Measurements from ENCODE around the gene NPAS3.

The NPAS3 gene

DNA sequence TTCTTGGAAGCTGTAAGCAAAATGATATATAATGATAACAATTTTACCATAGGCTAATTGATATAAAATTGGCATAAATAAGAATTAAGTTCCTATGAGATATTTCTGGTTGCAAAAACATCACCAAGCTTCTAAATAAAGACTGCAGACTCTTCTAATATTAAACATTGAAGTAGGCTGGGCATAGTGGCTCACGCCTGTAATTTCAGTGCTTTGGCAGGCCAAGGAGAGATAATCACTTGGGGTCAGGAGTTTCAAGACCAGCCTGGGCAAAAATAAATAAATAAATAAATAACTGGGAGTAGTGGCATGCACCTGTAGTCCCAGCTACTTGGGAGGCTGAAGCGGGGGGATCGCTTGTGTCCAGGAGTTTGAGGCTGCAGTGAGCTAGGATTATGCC is 71.8 kb downstream of the NPAS3 start:
- Histone ChIP-seq H3K4me3 (ENCODE audit: low read depth, low read length) (no peak overlapping the region), H3K27me3 (replicated peaks) (no peaks in the 10 kb centered on the region), H3K27ac (no peak overlapping the region), H3K36me3 (replicated peaks) (no peaks in the 10 kb centered on the region)
- TF ChIP-seq, protein P1, sequence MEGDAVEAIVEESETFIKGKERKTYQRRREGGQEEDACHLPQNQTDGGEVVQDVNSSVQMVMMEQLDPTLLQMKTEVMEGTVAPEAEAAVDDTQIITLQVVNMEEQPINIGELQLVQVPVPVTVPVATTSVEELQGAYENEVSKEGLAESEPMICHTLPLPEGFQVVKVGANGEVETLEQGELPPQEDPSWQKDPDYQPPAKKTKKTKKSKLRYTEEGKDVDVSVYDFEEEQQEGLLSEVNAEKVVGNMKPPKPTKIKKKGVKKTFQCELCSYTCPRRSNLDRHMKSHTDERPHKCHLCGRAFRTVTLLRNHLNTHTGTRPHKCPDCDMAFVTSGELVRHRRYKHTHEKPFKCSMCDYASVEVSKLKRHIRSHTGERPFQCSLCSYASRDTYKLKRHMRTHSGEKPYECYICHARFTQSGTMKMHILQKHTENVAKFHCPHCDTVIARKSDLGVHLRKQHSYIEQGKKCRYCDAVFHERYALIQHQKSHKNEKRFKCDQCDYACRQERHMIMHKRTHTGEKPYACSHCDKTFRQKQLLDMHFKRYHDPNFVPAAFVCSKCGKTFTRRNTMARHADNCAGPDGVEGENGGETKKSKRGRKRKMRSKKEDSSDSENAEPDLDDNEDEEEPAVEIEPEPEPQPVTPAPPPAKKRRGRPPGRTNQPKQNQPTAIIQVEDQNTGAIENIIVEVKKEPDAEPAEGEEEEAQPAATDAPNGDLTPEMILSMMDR (IDR thresholded peaks at IDR 0.05; ENCODE audit: low read depth, low read length, missing control alignments) = no peak
- no peak for DNase-seq
- in situ Hi-C loops (cut with HindIII; ENCODE audit: low pct_ligation_motif_present, low sequenced_read_pairs) = no loop called here

DNA sequence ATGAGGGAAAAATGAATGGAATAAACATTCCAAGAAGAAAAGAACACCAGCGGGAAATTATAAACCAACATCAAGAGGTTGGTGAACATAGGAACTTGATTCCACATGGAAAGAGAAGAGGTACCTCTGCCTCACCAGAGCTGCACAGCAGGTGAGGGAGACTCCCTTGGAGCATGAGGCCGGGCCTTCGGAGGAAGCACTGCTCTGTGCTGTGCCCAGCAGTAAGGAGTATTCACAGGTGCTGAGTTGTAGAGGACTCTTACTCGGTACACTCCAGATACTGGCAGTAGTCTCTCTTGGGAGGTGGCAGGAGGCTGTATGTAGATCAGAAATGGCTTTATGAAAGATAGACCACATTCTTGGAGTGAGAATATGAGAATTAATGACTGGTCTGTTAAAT is 76.0 kb downstream of the NPAS3 start:
- DNase-seq = no peak
- TF ChIP-seq, protein P1 (IDR thresholded peaks at IDR 0.05; ENCODE audit: low read depth, low read length, missing control alignments) = no peak
- Histone ChIP-seq H3K27me3 (replicated peaks) (no peaks in the 10 kb centered on the region), H3K36me3 (replicated peaks) (no peaks in the 10 kb centered on the region), H3K27ac (no peak overlapping the region), H3K4me3 (ENCODE audit: low read depth, low read length) (no peak overlapping the region)
- in situ Hi-C loops (cut with HindIII; ENCODE audit: low pct_ligation_motif_present, low sequenced_read_pairs) = no loop called here

DNA sequence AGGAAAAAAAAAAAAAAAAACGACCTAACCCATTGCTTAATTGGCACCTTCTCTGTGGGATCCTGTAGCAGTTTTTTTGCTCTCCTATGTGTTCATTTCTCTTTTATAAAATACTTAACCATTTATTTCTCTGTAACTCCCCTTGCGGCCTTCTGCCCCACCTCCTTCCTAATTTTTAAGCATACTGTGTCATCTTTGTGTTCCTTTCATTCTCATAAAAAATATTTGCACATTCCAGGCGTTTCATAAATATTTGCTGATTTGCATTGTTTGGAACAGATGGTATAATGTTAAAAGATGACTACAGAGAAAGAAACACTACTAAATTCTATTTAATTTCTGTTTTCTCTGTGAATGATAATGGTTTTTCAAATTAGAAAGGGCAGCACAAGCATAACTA is 77.9 kb downstream of the NPAS3 start:
- Histone ChIP-seq H3K36me3 (replicated peaks) (no peaks in the 10 kb centered on the region), H3K27me3 (replicated peaks) (no peaks in the 10 kb centered on the region), H3K27ac (no peak overlapping the region), H3K4me3 (ENCODE audit: low read depth, low read length) (no peak overlapping the region)
- TF ChIP-seq, protein P1 (IDR thresholded peaks at IDR 0.05; ENCODE audit: low read depth, low read length, missing control alignments) = no peak
- in situ Hi-C loops (cut with HindIII; ENCODE audit: low pct_ligation_motif_present, low sequenced_read_pairs) = no loop called here
- DNase-seq = no peak

DNA sequence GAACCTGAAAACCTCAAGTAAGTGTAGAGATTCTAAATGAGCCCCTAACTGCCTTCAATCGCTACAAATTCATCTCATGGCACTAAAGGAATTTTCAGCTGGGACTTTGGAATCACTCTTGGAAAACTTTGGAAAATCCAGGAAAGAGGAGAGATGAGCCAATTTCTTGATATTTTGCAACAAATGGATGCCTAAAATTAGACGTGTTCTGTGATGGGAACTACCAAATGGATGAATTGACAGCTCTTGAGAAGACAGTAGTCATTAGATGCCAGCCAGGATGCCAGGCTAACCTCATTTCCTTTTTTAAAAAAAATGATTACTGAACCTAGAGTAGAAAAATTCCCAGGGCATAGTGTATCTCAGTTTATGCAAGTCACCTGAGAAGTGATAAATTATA is 78.3 kb downstream of the NPAS3 start:
- H3K36me3 ChIP-seq (replicated peaks) = no peaks in the 10 kb centered on the region
- TF ChIP-seq, protein P1 (IDR thresholded peaks at IDR 0.05; ENCODE audit: low read depth, low read length, missing control alignments) = no peak
- in situ Hi-C loops (cut with HindIII; ENCODE audit: low pct_ligation_motif_present, low sequenced_read_pairs) = no loop called here
- DNase-seq = no peak
- no peak overlapping the region for H3K4me3 ChIP-seq (ENCODE audit: low read depth, low read length)
- H3K27ac ChIP-seq = no peak overlapping the region
- H3K27me3 ChIP-seq (replicated peaks) = no peaks in the 10 kb centered on the region

DNA sequence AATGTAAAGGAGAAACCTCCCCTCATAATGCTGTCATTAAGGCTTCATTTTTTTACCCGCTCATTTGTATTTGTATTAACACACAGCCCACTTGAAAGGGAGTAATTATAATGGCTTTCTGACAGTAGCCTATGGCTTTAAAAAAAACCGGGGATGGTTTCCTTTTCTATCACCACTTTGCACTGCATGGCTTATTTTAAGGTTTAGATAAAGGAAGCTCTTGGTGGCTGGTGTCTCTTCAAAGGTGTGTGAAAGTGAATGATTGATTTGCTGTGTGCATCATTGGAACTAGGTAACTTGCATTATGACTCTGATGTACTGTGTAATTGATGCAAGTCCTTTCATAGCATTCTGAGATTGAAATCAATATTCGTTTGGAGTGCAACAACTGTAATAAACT is 80.7 kb downstream of the NPAS3 start:
- no peak overlapping the region for H3K27ac ChIP-seq
- in situ Hi-C loops (cut with HindIII; ENCODE audit: low pct_ligation_motif_present, low sequenced_read_pairs) = no loop called here
- no peaks in the 10 kb centered on the region for H3K27me3 ChIP-seq (replicated peaks)
- DNase-seq = no peak
- TF ChIP-seq, protein P1 (IDR thresholded peaks at IDR 0.05; ENCODE audit: low read depth, low read length, missing control alignments) = no peak
- no peaks in the 10 kb centered on the region for H3K36me3 ChIP-seq (replicated peaks)
- H3K4me3 ChIP-seq (ENCODE audit: low read depth, low read length) = no peak overlapping the region

DNA sequence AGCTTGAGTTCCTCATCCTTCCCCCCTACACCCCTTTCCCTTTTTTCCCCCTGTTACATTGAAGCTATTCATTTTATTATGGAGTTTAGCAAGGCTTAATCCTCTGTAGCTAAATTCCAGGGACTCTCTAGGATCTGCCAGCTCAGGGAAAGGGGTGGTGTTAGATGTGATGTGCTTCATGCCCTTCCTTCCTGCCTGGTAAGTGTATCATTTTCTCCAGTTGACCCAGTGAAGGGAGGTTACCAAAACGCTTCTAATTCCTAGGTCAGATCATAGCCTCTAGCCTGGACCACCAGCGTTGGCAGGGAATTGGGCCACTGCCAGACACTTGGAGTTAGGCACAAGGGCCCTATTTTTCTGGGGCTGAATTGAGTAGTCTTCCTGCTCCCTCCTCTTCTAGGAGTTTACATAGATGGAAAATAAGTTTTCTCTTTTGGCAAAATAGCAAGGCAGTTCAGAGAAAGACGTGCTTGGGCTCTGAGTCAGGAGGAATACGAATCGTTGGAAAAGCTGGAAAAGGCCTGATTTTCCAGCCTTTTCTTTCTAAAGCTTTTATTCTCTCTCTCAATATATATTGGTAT is 88.3 kb downstream of the NPAS3 start:
- TF ChIP-seq, protein P1 (IDR thresholded peaks at IDR 0.05; ENCODE audit: low read depth, low read length, missing control alignments) = no peak
- in situ Hi-C loops (cut with HindIII; ENCODE audit: low pct_ligation_motif_present, low sequenced_read_pairs) = no loop called here
- Histone ChIP-seq H3K4me3 (ENCODE audit: low read depth, low read length) (no peak overlapping the region), H3K27me3 (replicated peaks) (no peaks in the 10 kb centered on the region), H3K36me3 (replicated peaks) (no peaks in the 10 kb centered on the region), H3K27ac (no peak overlapping the region)
- no peak for DNase-seq
